HepG2 (cell line): ENCODE results near the gene STRIP1. TPM values are rescaled to one million over a fixed set of nuclear protein-coding genes. Genes with fewer than 3 reads are reported as not detected.

Experiments used
- ATAC-seq: fragments of 200-7000 bp; cut with Tn5 transposase; 3 replicates; pipeline ENCODE4 v1.9.1; 2020; ENCODE audit warnings: mild to moderate bottlenecking, moderate library complexity
- BruUV-seq: library from RNA; stranded (reverse); fragments of 400-500 nt; replicated peaks from 2 replicates; lab custom pipeline; 2021; lab: Mats Ljungman, UMichigan
- CTCF ChIA-PET: fragments of 300-600 bp; formaldehyde crosslinking; extraction: SDS; loops from one replicate; lab custom pipeline; 2021; ENCODE audit warnings: low total read pairs, inconsistent platforms, low intra/inter-chr PET ratio; lab: Yijun Ruan, JAX
- POLR2A ChIA-PET: fragments of 350-600 bp; sonication (Branson Sonifier 250); formaldehyde crosslinking; loops from one replicate; lab custom pipeline; 2020; ENCODE audit warnings: antibody characterized with exemption, inconsistent platforms; lab: Yijun Ruan, JAX
- DNase-seq: peaks from one replicate; pipeline ENCODE4 v3.0.0-alpha.2; 2015; ENCODE audit warnings: low spot score
- FAIRE-seq: peaks from 3 replicates; lab custom pipeline; 2011; peaks lifted over from hg19 to GRCh38; lab: Jason Lieb, UNC
- H2AFZ ChIP-seq: one replicate; pipeline ENCODE4 v1.6.1; 2011; ENCODE audit warnings: low read length, inconsistent platforms
- H3K27ac ChIP-seq: fragments of 300-600 bp; 3 replicates; pipeline ENCODE4 v1.8.0; 2011; ENCODE audit warnings: mixed run types, mild to moderate bottlenecking, mixed read lengths, low read length, inconsistent platforms; ENCODE audit not compliant: insufficient read depth; ENCODE audit errors: extremely low read length
- H3K27me3 ChIP-seq, 2 experiments: fragments of 200-600 bp in 1 of 2; 2 replicates in 1 of 2; 3 replicates in 1 of 2; pipeline versions ENCODE4 v1.6.0 to v1.8.0; 2011; ENCODE audit warnings: low read length in 2 of 2, mild to moderate bottlenecking in 2 of 2, moderate library complexity in 2 of 2, inconsistent platforms in 1 of 2; ENCODE audit not compliant: insufficient read depth in 2 of 2, control insufficient read depth in 1 of 2
- H3K36me3 ChIP-seq, 2 experiments: fragments of 200-600 bp in 1 of 2; replicated peaks in 1 of 2; 2 replicates in 1 of 2; 3 replicates in 1 of 2; pipeline versions ENCODE4 v1.5.1 to v1.8.0; 2011; ENCODE audit warnings: low read length in 2 of 2, inconsistent platforms in 1 of 2; ENCODE audit not compliant: insufficient read depth in 2 of 2, control insufficient read depth in 1 of 2
- H3K4me1 ChIP-seq: 2 replicates; pipeline ENCODE4 v1.5.1; 2012; ENCODE audit warnings: low read length, inconsistent platforms; ENCODE audit not compliant: insufficient read depth
- H3K4me2 ChIP-seq: 2 replicates; pipeline ENCODE4 v1.6.0; 2011; ENCODE audit warnings: low read depth, low read length, inconsistent platforms
- H3K4me3 ChIP-seq, 3 experiments: fragments of 200-600 bp in 1 of 3; sonication (generic), shearing (Covaris generic) in 1 of 3; replicated peaks in 1 of 3; 2 replicates each; pipeline ENCODE4 v1.5.1; 2011 to 2016; ENCODE audit warnings: low read length in 3 of 3, inconsistent platforms in 2 of 3, low read depth in 2 of 3, mild to moderate bottlenecking in 2 of 3, control low read depth in 1 of 3, mixed read lengths in 1 of 3; ENCODE audit not compliant: insufficient read depth in 1 of 3
- H3K79me2 ChIP-seq: one replicate; pipeline ENCODE4 v1.6.1; 2011; ENCODE audit warnings: low read length, inconsistent platforms; ENCODE audit not compliant: insufficient read depth
- H3K9ac ChIP-seq: 2 replicates; pipeline ENCODE4 v1.6.0; 2011; ENCODE audit warnings: mild to moderate bottlenecking, low read depth, low read length, inconsistent platforms; ENCODE audit not compliant: insufficient read depth
- H3K9me3 ChIP-seq: 2 replicates; pipeline ENCODE4 v1.5.1; 2012; ENCODE audit warnings: mild to moderate bottlenecking, low read length
- H4K20me1 ChIP-seq: 2 replicates; pipeline ENCODE4 v1.6.0; 2011; ENCODE audit warnings: inconsistent platforms, mild to moderate bottlenecking, low read length, moderate library complexity; ENCODE audit not compliant: insufficient read depth
- FOXJ3 ChIP-seq: sonication (generic); formaldehyde crosslinking; IDR thresholded peaks from 2 replicates; pipeline ENCODE4 v1.4.0; 2020; ENCODE audit warnings: missing genetic modification reagents, mild to moderate bottlenecking, borderline replicate concordance
- HDAC2 ChIP-seq: sonication (generic); formaldehyde crosslinking; IDR thresholded peaks from 2 replicates; pipeline ENCODE4 v1.4.0; 2020; ENCODE audit warnings: missing genetic modification reagents
- HNF4A ChIP-seq: sonication (generic); formaldehyde crosslinking; IDR thresholded peaks from 2 replicates; pipeline ENCODE4 v1.4.0; 2020; ENCODE audit warnings: missing genetic modification reagents
- HNF4G ChIP-seq, 2 experiments: sonication (generic) in 1 of 2; formaldehyde crosslinking in 1 of 2; IDR thresholded peaks; 2 replicates each; pipeline versions ENCODE4 v1.4.0 to v1.6.1; 2011 to 2020; ENCODE audit warnings: borderline replicate concordance in 2 of 2, low read depth in 2 of 2, mild to moderate bottlenecking in 2 of 2, low read length in 1 of 2, missing genetic modification reagents in 1 of 2, moderate library complexity in 1 of 2
- MAX ChIP-seq: IDR thresholded peaks from 2 replicates; pipeline ENCODE4 v1.6.1; 2012; ENCODE audit warnings: inconsistent platforms
- MTA1 ChIP-seq: sonication (generic); formaldehyde crosslinking; IDR thresholded peaks from 2 replicates; pipeline ENCODE4 v1.4.0; 2020; ENCODE audit warnings: missing genetic modification reagents, mild to moderate bottlenecking, borderline replicate concordance
- POLR2AphosphoS5 ChIP-seq: IDR thresholded peaks from 2 replicates; pipeline ENCODE4 v1.6.1; 2012; ENCODE audit warnings: low read depth, low read length
- RAD21 ChIP-seq: fragments of 450-650 bp; formaldehyde crosslinking; IDR thresholded peaks from 2 replicates; pipeline ENCODE4 v1.5.0; 2020; ENCODE audit warnings: mild to moderate bottlenecking
- SAFB2 ChIP-seq: sonication (generic); formaldehyde crosslinking; IDR thresholded peaks from 2 replicates; pipeline ENCODE4 v1.5.1; 2020; ENCODE audit warnings: missing genetic modification reagents, low read depth, mild to moderate bottlenecking, borderline replicate concordance
- SRSF9 ChIP-seq: fragments of 200-400 bp; formaldehyde crosslinking; IDR thresholded peaks from 2 replicates; pipeline ENCODE4 v1.6.1; 2018; ENCODE audit warnings: borderline replicate concordance, mild to moderate bottlenecking, low read depth, low read length; ENCODE audit not compliant: insufficient read depth, poor library complexity, severe bottlenecking
- USF2 ChIP-seq, 2 experiments: sonication (generic) in 1 of 2; formaldehyde crosslinking in 1 of 2; IDR thresholded peaks; 2 replicates each; pipeline versions ENCODE4 v1.5.1 to v1.6.1; 2011 to 2020; ENCODE audit warnings: borderline replicate concordance in 1 of 2, low read depth in 1 of 2, low read length in 1 of 2, mild to moderate bottlenecking in 1 of 2, missing genetic modification reagents in 1 of 2, moderate library complexity in 1 of 2
- ZMYM2 ChIP-seq: sonication (generic); formaldehyde crosslinking; IDR thresholded peaks from 2 replicates; pipeline ENCODE4 v1.8.0; 2022; ENCODE audit warnings: mild to moderate bottlenecking, missing genetic modification reagents
- ZMYM4 ChIP-seq: sonication (generic); formaldehyde crosslinking; IDR thresholded peaks from 2 replicates; pipeline ENCODE4 v1.8.1; 2023; ENCODE audit warnings: mild to moderate bottlenecking, missing genetic modification reagents
- ZNF143 ChIP-seq: sonication (generic); formaldehyde crosslinking; IDR thresholded peaks from 2 replicates; pipeline ENCODE4 v1.4.0; 2020; ENCODE audit warnings: missing genetic modification reagents
- ZNF576 ChIP-seq: sonication (generic); formaldehyde crosslinking; IDR thresholded peaks from 2 replicates; pipeline ENCODE4 v1.4.0; 2020; ENCODE audit warnings: mild to moderate bottlenecking, missing genetic modification reagents
- ZNF687 ChIP-seq: sonication (generic); formaldehyde crosslinking; IDR thresholded peaks from 2 replicates; pipeline ENCODE4 v1.5.1; 2020; ENCODE audit warnings: mild to moderate bottlenecking, missing genetic modification reagents, moderate library complexity
- WGBS: methylation state at CpG from one replicate; pipeline ENCODE4 v1.1.6; 2017; ENCODE audit warnings: low lambda C conversion rate; 5-methylcytosine and 5-hydroxymethylcytosine counted together
- in situ Hi-C: cut with HindIII; loops from 2 replicates; pipeline ENCODE4 v1.10.0; 2017; ENCODE audit warnings: low pct_unique_long_range_greater_than_20kb; ENCODE audit not compliant: extremely low pct_ligation_motif_present
- intact Hi-C: fragments of 100-400 bp; cut with micrococcal nuclease; formaldehyde crosslinking; loops from one replicate; pipeline ENCODE4 v1.10.0; 2022; ENCODE audit not compliant: unreplicated experiment
- polyA plus RNA-seq, 8 experiments: library from polyadenylated mRNA; depleted of rRNA in 3 of 8; stranded (reverse) in 7 of 8; unstranded in 1 of 8; fragments of >200 nt; fragmentation: Illumina TruSeq in 4 of 8; extraction: Trizol in 4 of 8; gene quantifications; 2 replicates each; pipeline versions ENCODE4 v1.2.1 to v1.2.3, GENCODE V29; 2011 to 2016; ENCODE audit warnings: low read depth in 4 of 8, missing spikeins in 1 of 8, mixed read lengths in 1 of 8; ENCODE audit not compliant: insufficient read depth in 1 of 8
- total RNA-seq, 5 experiments: library from RNA; depleted of rRNA; stranded (reverse); fragments of >200 nt; fragmentation: Illumina TruSeq; extraction: Trizol; gene quantifications; 2 replicates each; pipeline ENCODE4 v1.2.3, GENCODE V29; 2016; ENCODE audit warnings: low read depth in 1 of 5

STRIP1 gene
- total and polyA plus RNA-seq, 2 of the 13 experiments (the other 11 are each of a cell fraction or from before 2014, with no cell fraction given) = 20.9 to 27.9 TPM

GRCh38 chr1:110060034-110060661, 25.7 kb downstream of the STRIP1 start:
- 85% methylated on average over 9 of the region's 9 CpGs for WGBS
- POLR2A ChIA-PET = interaction anchor here (1.2 to 2.0 kb wide), 2 partner anchors 25 to 28 kb away, joined by 4 to 8 read pairs; partner anchors contain the start of gene STRIP1
- Histone ChIP-seq H3K9ac (no peak overlapping the region), H3K36me3 (peaks cover 11 to 29% of the 10 kb centered on the region in 2 experiments; a peak in 4 of 5 replicates), H2AFZ (no peak overlapping the region), H3K27ac (no peak overlapping the region), H3K79me2 (no peaks in the 10 kb centered on the region), H3K27me3 (no peaks in the 10 kb centered on the region), H3K4me3 (no peak overlapping the region), H3K4me2 (no peak overlapping the region), H3K4me1 (peaks cover 17% of the 10 kb centered on the region), H4K20me1 (no peaks in the 10 kb centered on the region), H3K9me3 (no peaks in the 10 kb centered on the region)
- BruUV-seq = no TSS peak
- CTCF ChIA-PET = interaction anchor here (1.7 kb wide), 1 partner anchor 46 kb away, joined by 4 read pairs; no protein-coding TSS in a partner anchor
- intact Hi-C loops (no loop called here), in situ Hi-C loops (no loop called here)
- peak; percentile 43 for DNase-seq
- FAIRE-seq = peak; percentile 64
- ATAC-seq = peak; percentile 61
- TF ChIP-seq MAX = peak; percentile 69
- TF ChIP-seq ZMYM4 (CRISPR knock-in tag) = peak; percentile 50; the same call in 1 of the 2 replicates
- TF ChIP-seq POLR2AphosphoS5 = no peak
- peak; percentile 28; the same call in 1 of the 2 replicates for TF ChIP-seq MTA1
- peak; percentile 24; the same call in 1 of the 2 replicates for TF ChIP-seq HDAC2 (CRISPR knock-in tag)
- TF ChIP-seq ZNF576 = no peak
- TF ChIP-seq HNF4G (IDR thresholded peaks at IDR 0.05; ENCODE audit: borderline replicate concordance, low read depth, low read length) = peak; percentile 90
- TF ChIP-seq HNF4G (CRISPR knock-in tag; IDR thresholded peaks at IDR 0.05; ENCODE audit: borderline replicate concordance, low read depth) = peak; percentile 53; the same call in 1 of the 2 replicates
- peak; percentile 78 for TF ChIP-seq ZNF143 (CRISPR knock-in tag)
- no peak for TF ChIP-seq SRSF9
- peak; percentile 62 for TF ChIP-seq ZNF687 (CRISPR knock-in tag)
- TF ChIP-seq SAFB2 (CRISPR knock-in tag) = no peak
- TF ChIP-seq FOXJ3 (CRISPR knock-in tag) = no peak
- peak; percentile 94 for TF ChIP-seq HNF4A (CRISPR knock-in tag)
- peak; percentile 67; the same call in 1 of the 2 replicates for TF ChIP-seq ZMYM2 (CRISPR knock-in tag)
- TF ChIP-seq RAD21 = peak; percentile 43
- TF ChIP-seq USF2 (IDR thresholded peaks at IDR 0.05; ENCODE audit: low read depth, low read length) = no peak
- TF ChIP-seq USF2 (CRISPR knock-in tag; IDR thresholded peaks at IDR 0.05; ENCODE audit: borderline replicate concordance) = no peak
